Measurements from ENCODE around the gene TIMM13.
"Not testable (repeated sequence)": the region's sequence is repeated elsewhere in the genome, so short reads cannot be mapped to it uniquely, and the experiment has no call there.

Gene TIMM13

DNA sequence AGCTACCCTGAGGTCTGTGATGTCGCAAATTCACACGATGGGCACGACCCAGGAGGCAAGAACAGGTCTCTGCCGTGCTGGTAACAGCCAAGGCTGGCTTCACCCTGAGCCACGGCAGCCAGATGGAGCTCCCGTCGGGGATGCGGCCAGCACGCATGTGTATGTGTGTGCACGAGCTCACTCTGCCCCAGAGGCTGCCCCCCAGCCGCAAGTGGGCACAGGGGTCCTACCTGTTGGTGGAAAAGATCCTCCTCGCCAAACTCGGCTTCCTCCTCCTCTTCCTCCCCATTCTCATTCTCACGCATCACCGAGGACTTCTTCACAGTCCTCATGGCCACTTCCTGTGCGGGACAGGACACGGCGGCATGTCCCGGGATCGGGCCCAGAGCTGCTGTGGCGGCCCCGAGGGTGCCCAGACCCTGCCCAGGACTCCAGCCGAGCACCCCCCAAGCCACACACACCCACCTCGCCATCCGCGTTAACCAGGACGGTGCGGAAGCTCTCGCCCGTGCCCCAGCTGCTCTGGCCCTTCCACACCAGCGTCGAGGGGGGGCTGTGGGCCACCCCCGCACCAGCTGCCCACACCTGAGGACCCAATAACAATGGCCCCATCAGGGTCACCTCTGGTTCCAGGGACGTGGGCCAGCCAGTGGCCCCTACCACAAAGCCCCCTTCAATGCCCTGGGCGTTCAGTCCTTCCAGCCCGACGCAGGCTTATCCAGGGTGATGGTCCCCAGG lies 4.1 kb upstream of the TIMM13 start:
- DNase-seq (ENCODE audit: low read depth), result no peak

DNA sequence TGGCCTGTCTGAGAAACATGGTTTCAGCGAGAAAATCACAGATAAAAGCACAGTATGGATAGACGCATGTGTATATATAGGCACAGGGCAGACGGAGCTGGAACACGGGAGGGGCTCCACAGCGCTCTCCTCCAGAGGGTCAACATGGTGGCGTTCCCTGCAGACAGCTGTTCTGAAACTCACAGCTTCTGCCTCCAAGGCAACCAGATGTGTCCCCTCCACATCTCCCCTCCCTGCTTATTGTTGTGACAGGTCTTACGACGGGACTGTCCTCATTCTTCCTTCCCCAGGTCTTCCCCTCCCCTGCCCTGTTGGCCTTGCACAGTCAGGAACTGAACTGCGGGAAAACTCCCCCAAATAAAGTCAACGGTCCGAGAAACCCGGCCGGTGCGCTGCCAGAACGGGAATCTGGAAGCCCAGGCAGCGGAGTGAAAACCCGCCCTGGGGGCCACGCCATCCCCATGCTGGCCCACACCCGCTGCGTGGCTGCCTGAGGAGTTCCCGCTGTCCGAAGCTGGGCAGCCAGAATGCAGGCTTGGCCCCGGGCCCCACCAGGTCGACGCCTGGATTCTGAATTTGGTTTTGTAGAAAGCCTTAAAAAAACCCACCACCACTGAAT lies 2.6 kb upstream of the TIMM13 start:
- no peak for DNase-seq (ENCODE audit: low read depth)

DNA sequence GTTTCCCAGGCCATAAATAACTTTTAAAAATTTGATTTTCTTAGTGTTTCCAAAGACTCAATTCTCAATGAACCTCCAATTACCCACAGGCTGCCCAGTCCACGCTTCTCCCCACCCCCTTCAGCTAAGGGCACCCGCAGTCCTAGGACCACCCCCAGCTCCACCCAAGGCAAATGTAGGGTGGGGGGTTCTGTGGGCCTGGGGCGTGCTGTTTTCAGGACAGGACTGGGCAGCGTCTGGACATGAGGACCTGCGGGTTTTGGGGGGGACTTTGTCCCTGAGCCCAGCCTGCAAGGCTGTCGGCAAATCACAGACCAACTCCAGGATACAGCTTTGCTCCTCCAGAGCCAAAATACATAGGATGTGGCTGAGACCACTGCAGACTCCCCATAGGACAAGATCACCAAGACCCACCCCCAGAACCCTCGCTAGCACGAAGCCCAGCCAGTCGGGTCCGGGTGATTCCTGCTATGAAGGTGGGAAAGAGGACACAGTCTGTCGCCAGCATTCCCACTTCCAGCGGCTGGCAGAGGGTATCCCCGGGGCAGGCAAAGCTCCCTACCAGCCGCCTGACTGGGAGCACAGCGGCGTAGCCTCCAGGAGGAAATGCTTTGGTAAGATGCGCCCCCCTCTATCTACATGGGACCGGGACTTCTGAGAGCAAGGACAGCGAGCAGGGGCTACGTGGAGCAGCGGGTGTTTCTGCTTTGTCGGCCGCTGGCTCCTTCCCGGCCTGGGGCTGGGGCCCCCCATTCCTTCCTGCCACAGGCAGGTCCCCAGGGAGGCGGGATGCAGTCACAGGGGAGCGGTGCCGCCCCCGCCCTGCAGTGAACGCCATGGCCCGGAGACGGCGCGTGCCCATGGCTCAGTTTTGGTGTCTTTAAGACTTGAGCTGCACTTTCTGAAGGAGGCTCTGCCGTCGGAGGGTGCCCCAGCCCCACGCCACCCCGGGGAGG lies 1.6 kb upstream of the TIMM13 start:
- no peak for DNase-seq (ENCODE audit: low read depth)

DNA sequence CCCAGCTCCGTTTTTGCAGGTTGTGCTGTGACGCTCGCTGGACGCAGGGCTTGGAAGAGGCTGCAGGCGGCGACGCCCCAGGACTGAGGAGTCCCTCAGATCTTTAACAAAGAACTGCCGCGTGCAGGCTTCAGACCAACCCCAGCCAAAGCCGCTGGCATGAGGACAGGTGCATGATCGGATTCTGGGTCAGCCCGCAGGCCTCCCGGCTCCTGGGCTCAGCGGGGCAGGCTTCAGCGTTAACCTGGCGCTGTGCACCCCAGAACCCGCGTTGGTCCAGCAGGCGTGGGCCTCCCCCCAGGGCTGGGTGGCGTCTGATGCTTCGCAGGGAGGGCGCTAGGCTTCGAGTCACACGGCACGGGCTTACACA lies 920 bp upstream of the TIMM13 start:
- DNase-seq (ENCODE audit: low read depth), result no peak

DNA sequence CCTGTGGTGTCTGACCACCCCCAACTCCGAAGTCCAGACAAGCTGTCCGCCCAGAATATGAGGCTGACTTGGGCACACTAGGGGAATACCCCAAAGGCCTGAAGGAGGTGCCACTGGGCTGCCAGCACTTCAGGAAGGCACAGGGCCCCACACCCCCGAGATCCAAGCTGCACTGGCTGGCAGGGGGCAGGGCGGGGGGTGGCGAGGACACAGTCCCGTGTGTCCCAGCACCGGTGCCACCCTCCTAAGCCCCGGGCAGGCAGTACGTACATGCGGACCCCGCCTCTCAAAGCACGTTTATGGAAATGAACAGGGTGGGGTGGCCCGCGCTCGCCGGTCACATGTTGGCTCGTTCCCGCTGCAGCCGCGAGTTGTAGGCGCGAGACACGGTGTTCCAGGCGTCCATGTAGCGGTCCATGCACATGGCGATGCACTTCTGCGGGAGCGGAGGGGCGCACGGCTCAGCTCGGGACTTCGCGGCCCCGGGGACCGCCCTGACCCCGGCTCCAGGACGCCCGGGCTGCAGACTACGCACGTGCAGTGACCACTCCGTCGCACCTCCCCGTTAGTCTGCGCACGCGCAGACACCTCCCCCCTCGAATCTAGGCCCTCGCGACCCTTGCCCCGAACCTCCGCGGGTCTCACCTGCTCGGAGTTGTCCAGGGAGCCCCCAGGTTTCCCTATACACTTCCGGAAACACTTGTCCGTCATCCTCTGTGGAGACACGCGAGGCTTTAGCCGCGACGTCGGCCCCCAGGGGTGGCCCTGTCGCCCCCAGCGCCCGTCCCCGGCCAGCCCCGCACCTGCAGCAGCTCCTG lies 566 bp downstream of the TIMM13 start:
- DNase-seq (ENCODE audit: low read depth), result no peak

DNA sequence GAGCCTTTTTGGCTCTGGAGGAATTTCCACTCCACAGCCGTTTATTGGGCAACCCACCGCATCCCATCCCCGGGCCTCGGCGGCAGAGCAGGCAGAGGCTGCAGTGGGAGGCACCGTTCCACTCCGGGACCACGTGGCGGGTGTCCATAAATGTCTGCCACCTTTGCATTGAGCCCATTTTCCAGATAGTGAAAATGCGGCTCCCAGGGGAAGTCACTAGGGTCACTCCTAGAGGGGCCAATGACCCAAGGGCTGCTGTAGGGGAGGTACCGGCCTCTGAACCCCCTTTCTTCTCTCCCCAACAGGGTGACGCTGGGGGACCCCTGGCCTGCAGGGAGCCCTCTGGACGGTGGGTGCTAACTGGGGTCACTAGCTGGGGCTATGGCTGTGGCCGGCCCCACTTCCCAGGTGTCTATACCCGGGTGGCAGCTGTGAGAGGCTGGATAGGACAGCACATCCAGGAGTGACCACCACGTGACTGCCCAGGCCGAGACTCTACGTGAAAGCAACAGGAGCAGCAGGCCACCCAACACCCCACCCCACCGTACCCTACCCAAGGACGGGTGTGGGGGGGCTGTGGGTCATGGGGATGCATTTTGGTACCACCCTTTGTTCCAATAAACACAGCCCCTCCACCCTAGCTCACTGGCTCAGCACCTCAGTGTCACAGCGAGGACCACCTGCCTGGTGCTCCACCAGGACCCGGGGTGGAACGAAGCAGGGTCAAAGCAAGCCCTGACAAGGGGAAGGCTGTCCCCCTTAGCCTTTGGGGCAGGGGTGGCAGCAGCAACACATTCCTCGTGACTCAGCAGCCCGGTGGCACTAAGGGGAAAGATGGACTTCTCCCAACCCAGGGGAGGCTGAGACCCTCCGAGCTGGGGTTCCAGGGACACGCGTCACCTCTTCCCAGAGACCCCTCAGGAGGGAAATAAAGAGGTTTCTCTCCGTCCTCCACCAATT lies 1.5 kb downstream of the TIMM13 start:
- no peak for DNase-seq (ENCODE audit: low read depth)

DNA sequence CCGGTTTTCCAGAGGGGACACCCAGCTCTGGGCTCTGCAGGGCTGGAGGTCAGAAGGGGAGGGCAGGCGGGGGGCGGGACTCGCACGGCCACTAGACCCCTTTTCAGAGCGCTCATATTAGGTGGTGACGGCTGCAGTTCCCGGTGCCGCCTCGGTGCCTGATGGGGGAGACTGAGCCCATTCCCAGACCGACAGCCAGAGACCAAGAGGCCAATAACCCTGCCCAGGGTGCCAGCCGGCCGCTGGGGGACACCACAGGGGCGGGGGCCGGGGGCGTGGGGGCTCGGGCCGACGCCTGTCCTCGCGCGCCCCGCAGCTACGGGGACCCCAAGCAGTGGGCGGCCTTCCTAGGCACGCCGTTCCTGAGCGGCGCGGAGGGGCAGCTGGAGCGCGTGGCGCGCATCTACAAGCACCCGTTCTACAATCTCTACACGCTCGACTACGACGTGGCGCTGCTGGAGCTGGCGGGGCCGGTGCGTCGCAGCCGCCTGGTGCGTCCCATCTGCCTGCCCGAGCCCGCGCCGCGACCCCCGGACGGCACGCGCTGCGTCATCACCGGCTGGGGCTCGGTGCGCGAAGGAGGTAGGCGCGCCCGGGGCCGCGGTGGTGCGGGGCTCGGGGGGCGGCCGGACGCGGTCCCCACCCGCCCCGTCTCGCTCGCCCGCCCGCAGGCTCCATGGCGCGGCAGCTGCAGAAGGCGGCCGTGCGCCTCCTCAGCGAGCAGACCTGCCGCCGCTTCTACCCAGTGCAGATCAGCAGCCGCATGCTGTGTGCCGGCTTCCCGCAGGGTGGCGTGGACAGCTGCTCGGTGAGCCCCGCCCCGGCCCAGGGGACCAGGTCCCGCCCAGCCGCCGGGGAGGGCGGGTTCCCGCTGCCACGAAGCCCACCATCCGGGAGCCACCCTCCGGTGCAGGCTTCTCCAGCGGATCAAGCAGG lies 2.4 kb downstream of the TIMM13 start:
- no peak for DNase-seq (ENCODE audit: low read depth)

DNA sequence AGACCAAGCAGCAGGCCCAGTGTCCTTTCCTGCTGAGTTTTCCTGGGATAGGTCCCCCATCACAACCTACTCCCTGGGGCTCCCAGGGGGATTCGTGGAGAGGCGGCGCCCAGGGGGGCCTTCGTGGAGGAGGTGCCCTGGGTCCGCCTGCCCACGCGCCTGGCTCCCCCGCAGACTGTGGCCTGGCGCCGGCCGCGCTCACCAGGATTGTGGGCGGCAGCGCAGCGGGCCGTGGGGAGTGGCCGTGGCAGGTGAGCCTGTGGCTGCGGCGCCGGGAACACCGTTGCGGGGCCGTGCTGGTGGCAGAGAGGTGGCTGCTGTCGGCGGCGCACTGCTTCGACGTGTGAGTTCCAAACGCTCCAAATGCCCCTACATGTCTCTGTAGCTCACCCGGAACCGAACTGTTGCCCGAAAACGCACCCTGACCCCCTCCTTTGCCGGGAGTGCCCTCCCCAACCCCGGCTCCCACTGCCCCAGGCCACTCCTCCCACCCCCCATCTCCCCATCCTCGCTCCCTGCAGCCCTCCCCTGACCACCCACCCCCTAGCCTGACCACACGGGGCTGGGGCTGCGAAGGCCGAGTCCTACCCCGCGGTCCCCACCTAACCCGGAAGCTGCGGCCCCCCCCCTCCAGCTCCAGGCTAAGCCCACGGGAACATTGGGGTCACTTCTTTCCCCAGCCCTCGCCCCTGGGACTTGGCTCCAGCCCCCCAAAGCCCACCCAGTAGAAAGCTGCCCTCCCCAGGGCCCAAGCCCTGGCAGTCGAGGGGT lies 3.3 kb downstream of the TIMM13 start:
- DNase-seq (ENCODE audit: low read depth), result no peak

DNA sequence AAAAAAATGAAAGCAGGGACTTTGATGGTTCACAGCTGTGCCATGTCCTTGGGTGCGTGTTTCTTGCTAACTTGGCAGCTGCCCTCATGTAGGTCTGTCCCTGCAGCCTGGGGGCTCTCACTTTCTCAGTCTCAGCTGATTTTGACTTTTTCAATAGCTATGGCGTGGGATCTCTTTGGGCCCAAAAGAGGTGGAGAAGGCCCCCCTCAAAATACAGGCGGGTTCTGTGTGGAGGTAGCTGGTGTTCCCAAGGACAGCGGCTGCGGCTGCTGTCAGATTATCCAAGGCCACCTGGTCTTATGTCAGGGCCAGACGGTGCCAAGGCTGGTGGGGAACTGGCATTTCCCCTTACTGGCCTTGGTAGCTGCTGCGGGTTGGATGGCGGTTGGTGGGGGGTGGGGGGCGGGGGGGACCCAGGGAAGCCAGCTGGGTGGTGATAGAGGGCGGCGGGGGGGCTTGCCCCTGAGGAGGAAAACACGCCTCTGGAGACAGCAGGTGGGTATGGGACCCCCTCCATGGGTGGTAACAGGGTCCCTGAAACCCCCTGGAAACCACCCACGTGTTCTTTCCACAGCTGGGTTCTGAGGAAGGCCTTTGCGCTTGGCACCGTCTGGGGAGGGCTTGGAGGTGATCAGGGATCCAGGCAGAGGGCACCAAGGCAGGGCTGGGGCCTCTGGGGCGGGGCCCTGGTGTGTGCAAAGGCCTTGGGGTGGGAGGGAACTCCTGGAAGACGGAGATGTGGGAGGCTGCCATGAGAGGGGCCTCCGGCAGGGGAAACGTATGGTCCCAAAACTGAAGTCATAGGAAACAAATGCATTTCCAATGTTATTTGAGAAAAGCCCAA lies 4.1 kb downstream of the TIMM13 start:
- DNase-seq (ENCODE audit: low read depth), result no peak

DNA sequence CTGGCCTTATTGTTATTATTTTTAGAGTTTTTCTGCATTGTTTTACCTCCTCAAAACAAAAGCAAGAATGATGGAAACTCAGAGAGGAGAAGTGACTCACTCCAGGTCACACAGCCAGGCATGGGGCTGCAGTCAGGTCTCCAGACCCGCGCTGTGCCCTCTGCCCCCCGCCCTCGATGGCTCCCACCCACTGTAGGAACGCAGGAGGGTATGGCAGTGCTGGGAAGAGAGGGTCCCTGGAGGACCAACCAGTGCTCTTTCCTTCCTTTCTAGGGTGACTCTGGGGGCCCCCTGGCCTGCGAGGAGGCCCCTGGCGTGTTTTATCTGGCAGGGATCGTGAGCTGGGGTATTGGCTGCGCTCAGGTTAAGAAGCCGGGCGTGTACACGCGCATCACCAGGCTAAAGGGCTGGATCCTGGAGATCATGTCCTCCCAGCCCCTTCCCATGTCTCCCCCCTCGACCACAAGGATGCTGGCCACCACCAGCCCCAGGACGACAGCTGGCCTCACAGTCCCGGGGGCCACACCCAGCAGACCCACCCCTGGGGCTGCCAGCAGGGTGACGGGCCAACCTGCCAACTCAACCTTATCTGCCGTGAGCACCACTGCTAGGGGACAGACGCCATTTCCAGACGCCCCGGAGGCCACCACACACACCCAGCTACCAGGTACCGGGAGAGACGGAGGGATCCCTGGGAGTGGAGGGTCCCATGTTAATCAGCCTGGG lies 5.6 kb downstream of the TIMM13 start:
- no peak for DNase-seq (ENCODE audit: low read depth)

DNA sequence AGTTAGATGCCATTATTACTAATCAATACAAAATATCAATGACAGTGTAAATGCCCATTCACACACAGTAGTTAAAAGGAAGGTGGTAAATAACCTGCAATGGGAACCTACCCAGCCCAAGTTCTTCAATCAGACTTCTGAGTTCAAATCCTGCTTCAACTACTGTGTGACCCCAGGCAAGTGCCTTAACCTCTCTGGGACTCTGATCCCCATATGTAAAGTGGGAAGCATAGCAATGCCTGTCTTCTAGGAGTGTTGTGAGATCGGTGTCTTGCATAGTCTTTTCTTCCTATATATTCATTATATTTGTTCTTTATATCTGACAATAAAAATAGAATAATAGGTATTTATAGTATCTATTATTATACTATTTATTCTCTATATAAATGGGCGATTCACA lies 6.9 kb downstream of the TIMM13 start:
- DNase-seq (ENCODE audit: low read depth), result no peak

DNA sequence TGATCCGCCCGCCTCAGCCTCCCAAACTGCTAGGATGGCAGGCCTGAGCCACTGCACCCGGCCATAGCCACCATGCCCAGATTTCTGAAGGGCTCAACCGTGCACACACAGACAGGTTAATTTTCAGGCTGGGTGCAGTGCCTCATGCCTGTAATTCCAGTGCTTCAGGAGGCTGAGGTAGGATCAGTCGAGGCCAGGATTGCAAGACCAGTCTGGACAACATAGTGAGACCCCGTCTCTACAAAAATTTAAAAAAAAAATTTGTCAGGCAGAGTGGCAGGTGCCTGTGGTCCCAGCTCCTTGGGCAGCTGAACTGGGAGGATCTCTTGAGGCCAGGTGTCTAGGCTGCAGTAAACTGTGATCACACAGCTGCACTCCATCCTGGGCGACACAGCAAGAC lies 7.6 kb downstream of the TIMM13 start:
- no peak for DNase-seq (ENCODE audit: low read depth)

DNA sequence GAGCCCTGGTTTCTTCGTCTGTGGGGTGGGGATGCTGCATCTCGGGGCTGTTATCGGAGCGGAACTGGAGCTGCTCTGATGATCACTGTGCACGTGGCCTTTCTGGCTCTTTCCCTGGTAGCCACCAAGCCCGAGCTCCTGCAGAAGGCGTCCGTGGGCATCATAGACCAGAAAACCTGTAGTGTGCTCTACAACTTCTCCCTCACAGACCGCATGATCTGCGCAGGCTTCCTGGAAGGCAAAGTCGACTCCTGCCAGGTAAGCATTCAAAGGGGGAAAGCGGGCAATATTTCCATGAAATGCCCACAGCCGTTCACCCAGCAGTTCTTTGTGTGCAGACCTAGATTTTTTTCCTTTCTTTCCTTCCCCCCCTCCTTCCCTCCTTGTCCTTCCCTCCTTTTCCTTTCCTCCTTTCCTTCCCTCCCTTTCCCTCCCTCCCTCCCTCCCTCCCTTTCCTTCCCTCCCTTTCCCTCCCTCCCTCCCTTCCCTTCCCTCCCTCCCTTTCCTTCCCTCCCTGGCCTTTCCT lies 9.4 kb downstream of the TIMM13 start:
- no peak for DNase-seq (ENCODE audit: low read depth)

DNA sequence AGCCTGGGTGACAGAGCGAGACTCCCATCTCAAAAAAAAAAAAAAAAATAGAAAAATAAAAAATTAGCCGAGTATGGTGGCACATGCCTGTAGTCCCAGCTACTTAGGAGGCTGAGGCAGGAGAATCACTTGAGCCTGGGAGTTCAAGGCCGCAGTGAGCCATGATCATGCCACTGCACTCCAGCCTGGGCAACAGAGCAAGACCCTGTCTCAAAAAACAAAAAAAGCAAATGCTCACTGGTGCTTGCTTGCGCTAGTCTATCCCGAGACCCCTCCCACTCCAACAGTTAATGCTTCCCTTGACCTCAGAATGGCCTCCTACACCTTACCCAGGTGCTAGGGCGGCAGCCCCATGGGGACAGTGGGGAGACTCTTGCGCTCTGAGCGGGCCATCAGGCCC lies 9.9 kb downstream of the TIMM13 start:
- DNase-seq (ENCODE audit: low read depth), result not testable (repeated sequence)

DNA sequence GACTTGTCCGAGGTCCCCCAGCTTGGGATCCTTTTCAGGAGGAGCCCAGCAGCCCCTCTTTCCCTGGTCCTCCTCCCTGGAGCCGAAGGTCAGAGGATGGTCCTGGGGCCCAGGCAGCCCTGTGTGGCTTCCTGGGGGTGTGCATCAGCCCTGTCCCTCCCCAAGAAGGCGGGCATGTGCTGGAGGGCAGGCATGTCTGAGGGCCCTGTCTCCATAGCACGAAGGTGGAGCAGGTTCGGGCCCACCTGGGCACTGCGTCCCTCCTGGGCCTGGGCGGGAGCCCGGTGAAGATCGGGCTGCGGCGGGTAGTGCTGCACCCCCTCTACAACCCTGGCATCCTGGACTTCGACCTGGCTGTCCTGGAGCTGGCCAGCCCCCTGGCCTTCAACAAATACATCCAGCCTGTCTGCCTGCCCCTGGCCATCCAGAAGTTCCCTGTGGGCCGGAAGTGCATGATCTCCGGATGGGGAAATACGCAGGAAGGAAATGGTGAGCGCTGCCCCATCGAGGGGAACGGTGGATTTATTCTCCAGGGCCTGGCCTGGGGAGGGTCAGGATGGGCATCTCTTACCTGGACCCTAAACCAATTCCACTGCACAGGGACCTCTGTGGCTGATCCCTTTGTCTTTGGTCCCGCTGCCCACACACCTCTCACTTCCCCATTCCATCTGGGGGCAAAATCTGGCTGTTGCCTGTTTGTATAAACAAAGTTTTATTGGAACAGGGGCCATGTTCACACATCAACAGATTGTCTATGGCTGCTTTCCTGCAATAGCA lies 10.9 kb downstream of the TIMM13 start:
- no peak for DNase-seq (ENCODE audit: low read depth)

DNA sequence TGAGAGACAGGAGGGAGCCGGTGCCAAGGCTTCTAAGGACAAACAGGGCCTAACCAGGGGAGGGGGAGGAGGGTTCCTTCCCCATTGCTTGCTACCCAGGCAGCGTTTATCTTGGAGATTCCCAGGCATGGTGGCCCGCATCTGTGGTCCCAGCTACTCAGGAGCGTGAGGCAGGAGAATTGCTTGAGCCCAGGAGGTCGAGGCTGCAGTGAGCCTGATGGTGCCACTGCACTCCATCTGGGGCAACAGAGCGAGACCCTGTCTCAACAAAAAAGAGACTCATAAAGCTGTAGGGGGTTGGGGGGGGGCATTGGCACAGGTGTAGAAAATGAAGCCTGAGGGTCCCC lies 11.4 kb downstream of the TIMM13 start:
- DNase-seq (ENCODE audit: low read depth), result no peak

All from GM04503 (cell line).